GM12878 (cell line): ENCODE results near the gene MAGI2. TPM values are rescaled to one million over a fixed set of nuclear protein-coding genes. Genes with fewer than 3 reads are reported as not detected.

Experiments used
- ATAC-seq: fragments of 200-7000 bp; cut with Tn5 transposase; 3 replicates; pipeline ENCODE4 v1.9.1; 2020; ENCODE audit warnings: mild to moderate bottlenecking, moderate library complexity
- BruUV-seq: library from RNA; stranded (reverse); fragments of 400-500 nt; replicated peaks from 2 replicates; lab custom pipeline; 2021; lab: Mats Ljungman, UMichigan
- CTCF ChIA-PET: fragments of 300-600 bp; sonication (Branson Sonifier 250); formaldehyde crosslinking; extraction: SDS; loops from one replicate; lab custom pipeline; 2021; ENCODE audit warnings: inconsistent platforms; lab: Yijun Ruan, JAX
- POLR2A ChIA-PET: fragments of 350-600 bp; formaldehyde crosslinking; extraction: SDS; loops from one replicate; lab custom pipeline; 2021; ENCODE audit warnings: inconsistent platforms; lab: Charles Lee
- RAD21 ChIA-PET: fragments of 300-600 bp; sonication (Branson Sonifier 250); formaldehyde crosslinking; loops from one replicate; lab custom pipeline; 2023; ENCODE audit warnings: antibody characterized with exemption; ENCODE audit not compliant: unreplicated experiment; lab: Charles Lee
- SMC1A ChIA-PET: fragments of 300-600 bp; sonication (Branson Sonifier 250); formaldehyde crosslinking; loops from one replicate; lab custom pipeline; 2023; ENCODE audit not compliant: unreplicated experiment, uncharacterized antibody; lab: Charles Lee
- DNase-seq: peaks from one replicate; pipeline ENCODE4 v3.0.0-alpha.2; 2011; ENCODE audit warnings: low read depth, low spot score
- FAIRE-seq: peaks from 3 replicates; lab custom pipeline; 2011; peaks lifted over from hg19 to GRCh38; lab: Jason Lieb, UNC
- H2AFZ ChIP-seq: 2 replicates; pipeline ENCODE4 v1.6.0; 2011; ENCODE audit warnings: low read depth, low read length, control low read depth; ENCODE audit not compliant: control insufficient read depth
- H3K27ac ChIP-seq: 2 replicates; pipeline ENCODE4 v1.5.1; 2011; ENCODE audit warnings: control low read depth; ENCODE audit not compliant: control insufficient read depth, insufficient read depth
- H3K27me3 ChIP-seq, 2 experiments: replicated peaks in 1 of 2; 2 replicates each; pipeline versions ENCODE4 v1.6.0 to v1.6.1; 2011; ENCODE audit warnings: low read length in 1 of 2; ENCODE audit not compliant: control insufficient read depth in 2 of 2, insufficient read depth in 2 of 2
- H3K36me3 ChIP-seq, 2 experiments: 2 replicates each; pipeline ENCODE4 v1.5.1; 2011; ENCODE audit warnings: low read length in 1 of 2; ENCODE audit not compliant: control insufficient read depth in 2 of 2, insufficient read depth in 2 of 2
- H3K4me1 ChIP-seq: 2 replicates; pipeline ENCODE4 v1.6.1; 2011; ENCODE audit warnings: mild to moderate bottlenecking, low read length, moderate library complexity, mixed read lengths; ENCODE audit not compliant: control insufficient read depth, insufficient read depth
- H3K4me2 ChIP-seq: 2 replicates; pipeline ENCODE4 v1.6.0; 2011; ENCODE audit warnings: control low read depth; ENCODE audit not compliant: control insufficient read depth, insufficient read depth
- H3K4me3 ChIP-seq: fragments of 200-600 bp; sonication (generic); 2 replicates; pipeline ENCODE4 v1.5.1; 2016
- H3K79me2 ChIP-seq: 2 replicates; pipeline ENCODE4 v1.6.0; 2011; ENCODE audit warnings: low read length; ENCODE audit not compliant: control insufficient read depth, insufficient read depth
- H3K9ac ChIP-seq: 2 replicates; pipeline ENCODE4 v1.8.0; 2011; ENCODE audit warnings: low read length, control low read depth, mixed read lengths; ENCODE audit not compliant: control insufficient read depth, insufficient read depth
- H3K9me3 ChIP-seq: replicated peaks from 3 replicates; pipeline ENCODE4 v1.5.1; 2011; ENCODE audit warnings: mild to moderate bottlenecking, low read length; ENCODE audit not compliant: control insufficient read depth, insufficient read depth
- H4K20me1 ChIP-seq: 2 replicates; pipeline ENCODE4 v1.6.0; 2011; ENCODE audit not compliant: control insufficient read depth, insufficient read depth
- BHLHE40 ChIP-seq, 2 experiments: fragments of 450-650 bp in 1 of 2; IDR thresholded peaks; 2 replicates each; pipeline ENCODE4 v1.6.1; 2011 to 2017; ENCODE audit warnings: low read depth in 2 of 2, borderline replicate concordance in 1 of 2, improper control_type of control experiment in 1 of 2, low read length in 1 of 2, mild to moderate bottlenecking in 1 of 2
- CBFB ChIP-seq: IDR thresholded peaks from 2 replicates; pipeline ENCODE4 v1.6.1; 2016; ENCODE audit warnings: antibody characterized with exemption, low read depth
- NBN ChIP-seq: fragments of 450-650 bp; IDR thresholded peaks from 2 replicates; pipeline ENCODE4 v1.6.1; 2016
- NR2C2 ChIP-seq: IDR thresholded peaks from 2 replicates; pipeline ENCODE4 v1.6.1; 2011; ENCODE audit warnings: borderline replicate concordance, low read depth; ENCODE audit not compliant: control insufficient read depth, insufficient read length
- SPI1 ChIP-seq: IDR thresholded peaks from 2 replicates; pipeline ENCODE4 v1.6.1; 2011; ENCODE audit warnings: low read depth, mild to moderate bottlenecking, low read length, moderate library complexity, borderline replicate concordance; ENCODE audit not compliant: insufficient read depth
- WRNIP1 ChIP-seq: IDR thresholded peaks from 2 replicates; pipeline ENCODE4 v1.6.1; 2011; ENCODE audit warnings: low read depth, low read length, improper control_type of control experiment, borderline replicate concordance
- ZNF592 ChIP-seq: fragments of 450-650 bp; IDR thresholded peaks from 2 replicates; pipeline ENCODE4 v1.6.1; 2017; ENCODE audit warnings: mild to moderate bottlenecking, moderate library complexity
- ZSCAN29 ChIP-seq: fragments of 450-650 bp; IDR thresholded peaks from 2 replicates; pipeline ENCODE4 v1.6.1; 2017; ENCODE audit warnings: mild to moderate bottlenecking, moderate library complexity
- WGBS: methylation state at CpG from one replicate; pipeline ENCODE4 v1.1.6; 2016; ENCODE audit warnings: low lambda C conversion rate; ENCODE audit not compliant: insufficient replicate concordance, insufficient coverage; ENCODE audit errors: missing lambda C conversion rate; 5-methylcytosine and 5-hydroxymethylcytosine counted together
- in situ Hi-C: fragments of 300-500 bp; cut with MboI; formaldehyde crosslinking; loops from 9 replicates; pipeline ENCODE4 v1.14.3; 2018; ENCODE audit warnings: mixed read lengths
- intact Hi-C: fragments of 100-400 bp; cut with micrococcal nuclease; formaldehyde crosslinking; loops from one replicate; pipeline ENCODE4 v1.14.2; 2022; ENCODE audit not compliant: unreplicated experiment
- polyA plus RNA-seq, 11 experiments: library from polyadenylated mRNA; depleted of rRNA in 4 of 11; unstranded in 6 of 11; stranded (reverse) in 5 of 11; fragments of >200 nt; fragmentation: Nextera tagmentation in 4 of 11; fragmentation: Illumina TruSeq in 1 of 11; extraction: Ambion mirVana in 4 of 11; extraction: Trizol in 1 of 11; gene quantifications; 1 replicate in 1 of 11; 2 replicates in 10 of 11; pipeline versions ENCODE4 v1.2.1 to v1.2.3, GENCODE V29; 2011 to 2016; ENCODE audit warnings: inconsistent platforms in 2 of 11, missing spikeins in 2 of 11, low read depth in 1 of 11
- total RNA-seq, 4 experiments: library from RNA; depleted of rRNA in 3 of 4; stranded (reverse); fragments of >200 nt in 3 of 4; fragmentation: Illumina TruSeq in 1 of 4; extraction: Trizol in 1 of 4; gene quantifications; 2 replicates each; pipeline versions ENCODE4 v1.2.1 to v1.2.3, GENCODE V29; 2013 to 2021

The MAGI2 gene
- total and polyA plus RNA-seq, 10 of the 15 experiments (the other 5 are each of a cell fraction or from before 2014, with no cell fraction given): 0.01 to 0.31 (median 0.05) TPM; not detected in 2

DNA sequence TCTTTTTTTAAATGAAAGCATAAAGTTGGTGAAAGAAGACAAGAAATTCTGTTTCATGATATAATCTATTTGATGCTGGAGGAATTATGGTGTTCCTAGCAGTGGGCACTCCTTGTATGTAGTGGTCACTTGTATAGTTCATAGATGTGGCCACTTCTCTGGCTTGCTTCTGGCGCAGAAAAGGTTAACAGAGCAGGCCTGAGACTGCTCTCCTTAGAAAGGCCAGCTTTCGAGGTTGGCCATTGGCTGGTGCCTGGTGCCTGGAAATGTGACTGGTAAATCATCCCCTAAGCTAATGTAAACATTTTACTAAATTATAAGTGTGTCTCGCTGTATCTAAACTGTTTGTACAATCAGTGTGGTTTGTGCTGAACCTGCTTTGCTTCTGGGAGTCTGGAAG, 1378.8 kb downstream of the MAGI2 start:
- ChIA-PET RAD21 (no interaction called here), CTCF (no interaction called here), SMC1A (interaction anchor here (0.9 kb wide), 1 partner anchor 75 kb away, joined by 3 read pairs; no protein-coding TSS in a partner anchor), POLR2A (no interaction called here)
- H3K4me3 ChIP-seq: no peak overlapping the region
- no peak overlapping the region for H2AFZ ChIP-seq
- ATAC-seq (no peak), FAIRE-seq (no peak), DNase-seq (no peak)
- H3K4me2 ChIP-seq: no peak overlapping the region
- in situ Hi-C loops: no loop called here
- no TSS peak for BruUV-seq
- no peaks in the 10 kb centered on the region for H4K20me1 ChIP-seq
- H3K27me3 ChIP-seq: no peaks in the 10 kb centered on the region
- no peaks in the 10 kb centered on the region for H3K36me3 ChIP-seq
- H3K4me1 ChIP-seq: no peaks in the 10 kb centered on the region
- 27% methylated on average over 3 of the region's 3 CpGs for WGBS
- TF ChIP-seq SPI1 (no peak), ZSCAN29 (no peak), NR2C2 (no peak), CBFB (no peak), NBN (no peak), WRNIP1 (no peak)
- intact Hi-C loops: no loop called here
- H3K9ac ChIP-seq: no peak overlapping the region
- H3K9me3 ChIP-seq: no peaks in the 10 kb centered on the region
- no peaks in the 10 kb centered on the region for H3K79me2 ChIP-seq
- no peak overlapping the region for H3K27ac ChIP-seq

- 33% methylated on average over 9 of the region's 9 CpGs for WGBS
- no peak overlapping the region for H3K27ac ChIP-seq
- ATAC-seq: no peak
- H3K9me3 ChIP-seq: no peaks in the 10 kb centered on the region
- ChIA-PET POLR2A (interaction anchor here (0.5 kb wide), 1 partner anchor 134 kb away, joined by 3 read pairs; no protein-coding TSS in a partner anchor), RAD21 (no interaction called here), SMC1A (interaction anchor here (0.9 kb wide), 1 partner anchor 74 kb away, joined by 3 read pairs; no protein-coding TSS in a partner anchor), CTCF (no interaction called here)
- intact Hi-C loops: no loop called here
- H3K4me3 ChIP-seq: no peak overlapping the region
- no peaks in the 10 kb centered on the region for H3K36me3 ChIP-seq
- H3K79me2 ChIP-seq: no peaks in the 10 kb centered on the region
- BruUV-seq: no TSS peak
- in situ Hi-C loops: no loop called here
- no peaks in the 10 kb centered on the region for H3K4me1 ChIP-seq
- no peak overlapping the region for H3K4me2 ChIP-seq
- no peak for DNase-seq
- no peaks in the 10 kb centered on the region for H3K27me3 ChIP-seq
- FAIRE-seq: no peak
- H3K9ac ChIP-seq: no peak overlapping the region
- H2AFZ ChIP-seq: no peak overlapping the region
- no peaks in the 10 kb centered on the region for H4K20me1 ChIP-seq
- TF ChIP-seq ZNF592 (no peak), BHLHE40 (IDR thresholded peaks at IDR 0.05; ENCODE audit: borderline replicate concordance in 1 of 2, low read depth in 2 of 2, low read length in 1 of 2) (no peak)
- TF ChIP-seq, all 136 proteins: peak for 0
Measured at GRCh38 chr7:78073609-78074382, 1379.7 kb downstream of the MAGI2 start.
